Keratinocyte (primary cell): Measurements from ENCODE around the gene TTLL13. TPM values are rescaled to one million over a fixed set of nuclear protein-coding genes. Genes with fewer than 3 reads are reported as not detected.

Source experiments
- DNase-seq: peaks from one replicate; pipeline ENCODE4 v3.0.0-alpha.2; 2011; ENCODE audit warnings: low read depth, missing footprints, low spot score
- FAIRE-seq: peaks from 2 replicates; lab custom pipeline; 2011; peaks lifted over from hg19 to GRCh38; lab: Jason Lieb, UNC
- H2AFZ ChIP-seq: 2 replicates; pipeline ENCODE4 v1.6.0; 2012; ENCODE audit warnings: low read length, control low read depth, inconsistent platforms; ENCODE audit not compliant: control insufficient read depth
- H3K27ac ChIP-seq: 2 replicates; pipeline ENCODE4 v1.5.1; 2011; ENCODE audit warnings: low read length; ENCODE audit not compliant: control insufficient read depth, insufficient read depth
- H3K27me3 ChIP-seq: 3 replicates; pipeline ENCODE4 v1.6.0; 2011; ENCODE audit warnings: low read length; ENCODE audit not compliant: control insufficient read depth, insufficient read depth; ENCODE audit errors: extremely low read depth
- H3K36me3 ChIP-seq, 2 experiments: 2 replicates in 1 of 2; 3 replicates in 1 of 2; pipeline ENCODE4 v1.5.1; 2011; ENCODE audit warnings: low read length in 2 of 2, mild to moderate bottlenecking in 1 of 2; ENCODE audit not compliant: control insufficient read depth in 2 of 2, insufficient read depth in 2 of 2; ENCODE audit errors: extremely low read depth in 1 of 2
- H3K4me1 ChIP-seq: 3 replicates; pipeline ENCODE4 v1.5.1; 2011; ENCODE audit warnings: low read length; ENCODE audit not compliant: control insufficient read depth, insufficient read depth; ENCODE audit errors: extremely low read depth
- H3K4me2 ChIP-seq: 3 replicates; pipeline ENCODE4 v1.6.0; 2011; ENCODE audit warnings: low read depth, low read length; ENCODE audit not compliant: control insufficient read depth, insufficient read depth; ENCODE audit errors: extremely low read depth
- H3K4me3 ChIP-seq, 3 experiments: fragments of 200-600 bp in 1 of 3; sonication (generic) in 1 of 3; 2 replicates in 2 of 3; 3 replicates in 1 of 3; pipeline ENCODE4 v1.5.1; 2011 to 2016; ENCODE audit warnings: low read length in 3 of 3, mild to moderate bottlenecking in 3 of 3, control low read depth in 2 of 3, inconsistent platforms in 1 of 3, low read depth in 1 of 3, mixed read lengths in 1 of 3, mixed run types in 1 of 3, moderate library complexity in 1 of 3; ENCODE audit not compliant: control insufficient read depth in 2 of 3, insufficient read depth in 2 of 3; ENCODE audit errors: extremely low read depth in 1 of 3
- H3K79me2 ChIP-seq: 2 replicates; pipeline ENCODE4 v1.6.0; 2012; ENCODE audit warnings: low read length; ENCODE audit not compliant: control insufficient read depth, insufficient read depth
- H3K9ac ChIP-seq: 3 replicates; pipeline ENCODE4 v1.6.0; 2011; ENCODE audit warnings: low read length; ENCODE audit not compliant: control insufficient read depth, insufficient read depth; ENCODE audit errors: extremely low read depth
- H3K9me1 ChIP-seq: 3 replicates; pipeline ENCODE4 v1.6.0; 2011; ENCODE audit warnings: low read length; ENCODE audit not compliant: control insufficient read depth, insufficient read depth; ENCODE audit errors: extremely low read depth
- H3K9me3 ChIP-seq: 2 replicates; pipeline ENCODE4 v1.5.1; 2012; ENCODE audit warnings: low read depth, low read length; ENCODE audit not compliant: control insufficient read depth
- H4K20me1 ChIP-seq: 3 replicates; pipeline ENCODE4 v1.6.0; 2011; ENCODE audit warnings: low read length; ENCODE audit not compliant: control insufficient read depth, insufficient read depth; ENCODE audit errors: extremely low read depth
- CTCF ChIP-seq, 3 experiments: IDR thresholded peaks in 1 of 3; conservative IDR thresholded peaks in 1 of 3; optimal IDR thresholded peaks in 1 of 3; 2 replicates in 2 of 3; 3 replicates in 1 of 3; pipeline versions ENCODE3 to v1.5.1; 2011; ENCODE audit warnings: low read length in 3 of 3, mild to moderate bottlenecking in 3 of 3, moderate library complexity in 2 of 3, control low read depth in 1 of 3, inconsistent platforms in 1 of 3; ENCODE audit not compliant: insufficient read depth in 2 of 3; ENCODE audit errors: extremely low read depth in 1 of 3
- EZH2 ChIP-seq: IDR thresholded peaks from one replicate; pipeline ENCODE4 v1.6.1; 2012; ENCODE audit warnings: inconsistent platforms, mild to moderate bottlenecking, low read length, moderate library complexity
- dilution Hi-C: fragments of 300-500 bp; cut with MboI; formaldehyde crosslinking; loops from one replicate; pipeline ENCODE4 v1.7.0; 2020; ENCODE audit warnings: low sequenced_read_pairs; ENCODE audit not compliant: extremely low pct_ligation_motif_present
- polyA plus RNA-seq, 5 experiments: library from polyadenylated mRNA; depleted of rRNA in 3 of 5; stranded (reverse) in 3 of 5; stranded (forward) in 1 of 5; unstranded in 1 of 5; fragments of >200 nt; gene quantifications; 1 replicate in 1 of 5; 2 replicates in 3 of 5; 3 replicates in 1 of 5; pipeline versions ENCODE4 v1.2.1 to v1.2.3, GENCODE V29; 2011 to 2012; ENCODE audit warnings: missing spikeins in 2 of 5, low read depth in 1 of 5, low replicate concordance in 1 of 5

Gene TTLL13
- polyA plus RNA-seq, 1 donor (not counting 4 experiments of a cell fraction or from before 2014, with no cell fraction given): 0.07 TPM

GRCh38 chr15:90232196-90232595 lies 17.2 kb upstream of the TTLL13 start:
- no peak for FAIRE-seq
- TF ChIP-seq CTCF (optimal IDR thresholded peaks at IDR 0.05 in 1 of 3, IDR thresholded peaks at IDR 0.05 in 1 of 3, conservative IDR thresholded peaks at IDR 0.05 in 1 of 3; ENCODE audit: extremely low read depth in 1 of 3, insufficient read depth in 2 of 3, low read length in 3 of 3) (no peak), EZH2 (no peak)
- Histone ChIP-seq H3K36me3 (peaks cover 22 to 33% of the 10 kb centered on the region in 2 experiments), H4K20me1 (peaks cover 3% of the 10 kb centered on the region), H3K79me2 (peaks cover 16% of the 10 kb centered on the region), H3K9me3 (no peaks in the 10 kb centered on the region), H3K27me3 (no peaks in the 10 kb centered on the region), H3K4me1 (peaks cover 25% of the 10 kb centered on the region), H3K4me3 (peak overlapping the region in 2 of 3 experiments; percentile 9 to 18), H2AFZ (no peak overlapping the region), H3K9ac (no peak overlapping the region), H3K4me2 (peak overlapping the region; percentile 73), H3K27ac (no peak overlapping the region), H3K9me1 (no peaks in the 10 kb centered on the region)
- dilution Hi-C loops: no loop called here
- DNase-seq: no peak

DNA sequence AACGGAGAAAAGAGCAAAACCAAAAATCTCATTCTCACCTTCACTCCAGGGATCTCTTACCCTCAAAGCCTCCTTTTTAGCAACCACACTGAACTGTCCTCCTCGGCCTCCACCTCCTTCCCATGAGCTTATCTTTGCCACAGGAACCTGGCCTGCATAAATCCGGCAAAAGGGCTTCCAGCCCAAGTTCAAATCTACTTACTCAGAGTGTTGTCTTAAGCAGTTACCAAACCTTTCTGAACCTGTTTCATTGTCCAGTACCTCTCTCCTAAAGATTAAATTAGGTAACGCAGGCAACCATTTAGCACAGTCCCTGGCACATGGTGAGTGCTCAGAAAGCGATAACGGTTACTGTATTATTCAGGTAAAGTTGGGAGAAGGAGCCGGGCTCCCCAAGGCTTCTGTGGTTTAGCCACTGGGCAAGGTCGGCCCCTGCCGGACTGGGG lies 16.4 kb upstream of the TTLL13 start:
- dilution Hi-C loops: no loop called here
- FAIRE-seq: no peak
- H4K20me1 ChIP-seq: peaks cover 3% of the 10 kb centered on the region
- peaks cover 18 to 26% of the 10 kb centered on the region in 2 experiments for H3K36me3 ChIP-seq
- H3K9me1 ChIP-seq: no peaks in the 10 kb centered on the region
- TF ChIP-seq EZH2 (no peak), CTCF (optimal IDR thresholded peaks at IDR 0.05 in 1 of 3, IDR thresholded peaks at IDR 0.05 in 1 of 3, conservative IDR thresholded peaks at IDR 0.05 in 1 of 3; ENCODE audit: extremely low read depth in 1 of 3, insufficient read depth in 2 of 3, low read length in 3 of 3) (peak; percentile 35 to 50 (median 42))
- no peak for DNase-seq
- peak overlapping the region; percentile 70 to 76 (median 72) for H3K4me3 ChIP-seq
- H3K9ac ChIP-seq: peak overlapping the region; percentile 86
- H3K27ac ChIP-seq: peak overlapping the region; percentile 78
- H3K9me3 ChIP-seq: no peaks in the 10 kb centered on the region
- peaks cover 15% of the 10 kb centered on the region for H3K79me2 ChIP-seq
- H3K27me3 ChIP-seq: no peaks in the 10 kb centered on the region
- no peak overlapping the region for H2AFZ ChIP-seq
- peak overlapping the region; percentile 73 for H3K4me2 ChIP-seq
- H3K4me1 ChIP-seq: peaks cover 25% of the 10 kb centered on the region
